Loucy (cell line): ENCODE data around the gene LRPPRC.

Experiments used
- EZH2phosphoT487 ChIP-seq: fragments of 200-600 bp; IDR thresholded peaks from 2 replicates; pipeline ENCODE4 v1.6.1; 2018; ENCODE audit warnings: antibody characterized with exemption, mild to moderate bottlenecking, moderate library complexity, borderline replicate concordance
- TF ChIP-seq, protein P1 (sequence below): fragments of 200-600 bp; sonication (generic); conservative IDR thresholded peaks from 2 replicates; pipeline ENCODE4 v1.5.1; 2014; ENCODE audit warnings: mild to moderate bottlenecking, antibody characterized with exemption, low read length

DNA sequence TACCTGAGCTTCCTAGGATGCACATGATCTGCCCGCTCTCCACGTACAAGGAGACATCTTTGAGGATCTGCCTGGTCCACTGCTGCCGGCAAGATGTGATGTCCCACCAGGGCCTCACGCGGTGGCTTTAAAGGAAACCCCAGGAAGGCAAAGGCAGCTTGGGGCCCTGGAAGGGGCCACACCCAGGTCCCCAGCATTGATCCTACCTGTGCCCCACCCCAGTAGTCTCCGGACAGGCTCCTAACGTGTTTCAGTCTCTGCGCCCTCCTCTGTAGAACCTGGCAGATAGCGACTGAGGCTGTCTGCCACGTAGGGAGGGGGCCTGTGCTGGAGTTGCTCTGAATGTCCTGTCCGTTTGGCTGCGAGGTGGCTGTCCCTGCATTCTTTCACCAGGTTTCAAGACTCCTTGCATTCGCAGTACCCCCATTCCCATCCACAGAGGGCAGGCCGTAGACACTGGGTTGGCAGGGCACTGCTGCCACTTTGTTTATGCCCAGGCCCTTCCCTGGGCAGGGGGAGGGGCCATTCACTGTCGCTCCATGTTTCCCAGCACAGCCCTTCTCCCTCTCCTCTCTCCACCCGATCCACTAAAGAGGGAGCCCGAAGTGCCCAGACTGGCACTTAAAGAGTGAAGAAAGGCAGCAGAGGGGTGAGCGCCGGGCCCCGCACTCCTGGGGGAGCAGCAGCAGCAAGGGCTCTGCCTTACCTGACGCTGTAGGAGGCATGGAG lies 157.8 kb downstream of the LRPPRC start:
- TF ChIP-seq, protein P1, sequence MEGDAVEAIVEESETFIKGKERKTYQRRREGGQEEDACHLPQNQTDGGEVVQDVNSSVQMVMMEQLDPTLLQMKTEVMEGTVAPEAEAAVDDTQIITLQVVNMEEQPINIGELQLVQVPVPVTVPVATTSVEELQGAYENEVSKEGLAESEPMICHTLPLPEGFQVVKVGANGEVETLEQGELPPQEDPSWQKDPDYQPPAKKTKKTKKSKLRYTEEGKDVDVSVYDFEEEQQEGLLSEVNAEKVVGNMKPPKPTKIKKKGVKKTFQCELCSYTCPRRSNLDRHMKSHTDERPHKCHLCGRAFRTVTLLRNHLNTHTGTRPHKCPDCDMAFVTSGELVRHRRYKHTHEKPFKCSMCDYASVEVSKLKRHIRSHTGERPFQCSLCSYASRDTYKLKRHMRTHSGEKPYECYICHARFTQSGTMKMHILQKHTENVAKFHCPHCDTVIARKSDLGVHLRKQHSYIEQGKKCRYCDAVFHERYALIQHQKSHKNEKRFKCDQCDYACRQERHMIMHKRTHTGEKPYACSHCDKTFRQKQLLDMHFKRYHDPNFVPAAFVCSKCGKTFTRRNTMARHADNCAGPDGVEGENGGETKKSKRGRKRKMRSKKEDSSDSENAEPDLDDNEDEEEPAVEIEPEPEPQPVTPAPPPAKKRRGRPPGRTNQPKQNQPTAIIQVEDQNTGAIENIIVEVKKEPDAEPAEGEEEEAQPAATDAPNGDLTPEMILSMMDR, result no peak
- no peak for TF ChIP-seq EZH2phosphoT487
